GM21447 (cell line): Measurements from ENCODE around the gene GLIS1.

Source experiments
- ATAC-seq: cut with Tn5 transposase; IDR thresholded peaks from one replicate; pipeline ENCODE4 v1.9.1; 2021; ENCODE audit not compliant: unreplicated experiment

GLIS1 gene

GRCh38 chr1:53513846-53514245 is 225.1 kb downstream of the GLIS1 start:
- ATAC-seq: no peak

GRCh38 chr1:53512807-53513755 is 225.9 kb downstream of the GLIS1 start:
- no peak for ATAC-seq

GRCh38 chr1:53511933-53512806 is 226.8 kb downstream of the GLIS1 start:
- ATAC-seq: no peak

- ATAC-seq: no peak
These were observed 227.5 kb downstream of the GLIS1 start for GRCh38 chr1:53511323-53511932.

GRCh38 chr1:53510215-53510614 is 228.7 kb downstream of the GLIS1 start:
- no peak for ATAC-seq

- no peak for ATAC-seq
These were observed 229.2 kb downstream of the GLIS1 start for GRCh38 chr1:53509775-53510174.

- ATAC-seq: no peak
These were observed 229.8 kb downstream of the GLIS1 start for GRCh38 chr1:53508991-53509666.

GRCh38 chr1:53508056-53508990 is 230.6 kb downstream of the GLIS1 start:
- no peak for ATAC-seq

GRCh38 chr1:53507116-53507820 is 231.7 kb downstream of the GLIS1 start:
- no peak for ATAC-seq

GRCh38 chr1:53506355-53507050 is 232.5 kb downstream of the GLIS1 start:
- no peak for ATAC-seq

GRCh38 chr1:53505891-53506290 is 233.1 kb downstream of the GLIS1 start:
- ATAC-seq: no peak

- ATAC-seq: no peak
These were observed 233.6 kb downstream of the GLIS1 start for GRCh38 chr1:53505401-53505800.

- no peak for ATAC-seq
These were observed 234.1 kb downstream of the GLIS1 start for GRCh38 chr1:53504901-53505300.

- no peak for ATAC-seq
These were observed 235.3 kb downstream of the GLIS1 start for GRCh38 chr1:53503433-53504217.

GRCh38 chr1:53502641-53503432 is 236.1 kb downstream of the GLIS1 start:
- no peak for ATAC-seq

- ATAC-seq: no peak
These were observed 237.6 kb downstream of the GLIS1 start for GRCh38 chr1:53501065-53502005.
